ENCODE data around the gene C3orf70.

DNA sequence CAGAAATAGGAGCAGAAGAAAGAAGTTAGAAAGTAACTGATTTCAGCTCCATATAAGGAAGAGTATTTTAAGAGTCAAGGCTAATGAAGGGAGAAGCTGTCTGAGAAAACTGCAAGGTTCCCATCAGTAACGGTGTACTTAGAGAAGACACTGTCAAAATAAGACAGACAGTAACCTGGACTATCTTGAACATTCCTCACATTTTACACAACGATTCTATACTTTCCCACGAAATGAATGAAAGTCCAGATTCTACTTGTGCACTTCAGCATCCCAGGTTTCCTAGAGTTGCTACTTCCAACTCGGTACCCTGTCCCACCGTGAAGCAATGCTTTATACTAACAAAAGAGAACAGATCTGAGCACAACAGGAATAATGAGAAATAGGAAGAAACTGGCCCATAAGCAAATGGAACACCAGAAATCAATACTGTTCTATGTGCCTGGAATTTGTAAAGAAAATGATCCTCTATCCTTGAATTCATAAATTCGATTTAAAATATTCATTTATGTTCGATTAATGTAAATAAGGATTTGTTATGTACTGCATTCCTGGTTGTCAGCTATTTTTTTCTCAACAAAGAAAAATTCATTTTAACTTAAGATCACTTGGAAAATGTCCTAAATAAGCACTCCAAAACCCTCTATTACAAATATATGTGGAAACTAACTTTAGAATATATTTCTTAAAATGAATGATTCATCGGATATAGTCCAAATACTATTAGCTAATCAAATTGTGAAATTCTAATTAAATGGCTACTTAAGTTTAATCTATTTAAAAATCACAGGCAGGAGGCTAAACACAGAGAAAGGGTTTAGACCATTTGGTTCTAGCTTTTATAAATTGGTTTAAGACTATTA lies 1.5 kb downstream of the C3orf70 start:
- no peak for TF ChIP-seq POLR2A (IDR thresholded peaks at IDR 0.05)
- TF ChIP-seq, protein P1, sequence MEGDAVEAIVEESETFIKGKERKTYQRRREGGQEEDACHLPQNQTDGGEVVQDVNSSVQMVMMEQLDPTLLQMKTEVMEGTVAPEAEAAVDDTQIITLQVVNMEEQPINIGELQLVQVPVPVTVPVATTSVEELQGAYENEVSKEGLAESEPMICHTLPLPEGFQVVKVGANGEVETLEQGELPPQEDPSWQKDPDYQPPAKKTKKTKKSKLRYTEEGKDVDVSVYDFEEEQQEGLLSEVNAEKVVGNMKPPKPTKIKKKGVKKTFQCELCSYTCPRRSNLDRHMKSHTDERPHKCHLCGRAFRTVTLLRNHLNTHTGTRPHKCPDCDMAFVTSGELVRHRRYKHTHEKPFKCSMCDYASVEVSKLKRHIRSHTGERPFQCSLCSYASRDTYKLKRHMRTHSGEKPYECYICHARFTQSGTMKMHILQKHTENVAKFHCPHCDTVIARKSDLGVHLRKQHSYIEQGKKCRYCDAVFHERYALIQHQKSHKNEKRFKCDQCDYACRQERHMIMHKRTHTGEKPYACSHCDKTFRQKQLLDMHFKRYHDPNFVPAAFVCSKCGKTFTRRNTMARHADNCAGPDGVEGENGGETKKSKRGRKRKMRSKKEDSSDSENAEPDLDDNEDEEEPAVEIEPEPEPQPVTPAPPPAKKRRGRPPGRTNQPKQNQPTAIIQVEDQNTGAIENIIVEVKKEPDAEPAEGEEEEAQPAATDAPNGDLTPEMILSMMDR (IDR thresholded peaks at IDR 0.05) = no peak
- TF ChIP-seq EP300 (IDR thresholded peaks at IDR 0.05; ENCODE audit: low read depth) = no peak
- TF ChIP-seq POLR2AphosphoS5 (IDR thresholded peaks at IDR 0.05) = no peak
